Trophoblast cell (in vitro differentiated cells and primary cell): ENCODE data around the gene STIM1.

Experiments used
- DNase-seq, 2 donors: peaks; one replicate each; pipeline ENCODE4 v3.0.0-alpha.2; 2016
- H2AFZ ChIP-seq: 2 replicates; pipeline ENCODE4 v1.6.1; 2013; ENCODE audit warnings: low read length, moderate library complexity, mild to moderate bottlenecking; ENCODE audit not compliant: insufficient read depth, poor library complexity
- H2AK5ac ChIP-seq: 2 replicates; pipeline ENCODE4 v1.6.1; 2013; ENCODE audit warnings: mild to moderate bottlenecking, low read length
- H2BK120ac ChIP-seq: 2 replicates; pipeline ENCODE4 v1.6.1; 2013; ENCODE audit warnings: low read length, mild to moderate bottlenecking, moderate library complexity; ENCODE audit not compliant: insufficient read depth, poor library complexity
- H2BK12ac ChIP-seq: 2 replicates; pipeline ENCODE4 v1.6.1; 2013; ENCODE audit warnings: mild to moderate bottlenecking, low read length, moderate library complexity
- H2BK5ac ChIP-seq: 2 replicates; pipeline ENCODE4 v1.6.1; 2013; ENCODE audit warnings: low read length, low read depth, moderate library complexity, mild to moderate bottlenecking; ENCODE audit not compliant: poor library complexity
- H3K14ac ChIP-seq: 2 replicates; pipeline ENCODE4 v1.6.1; 2013; ENCODE audit warnings: mild to moderate bottlenecking, low read length
- H3K18ac ChIP-seq: 2 replicates; pipeline ENCODE4 v1.6.1; 2013; ENCODE audit warnings: mild to moderate bottlenecking, low read length
- H3K23ac ChIP-seq: 2 replicates; pipeline ENCODE4 v1.6.1; 2013; ENCODE audit warnings: low read length
- H3K27ac ChIP-seq: 2 replicates; pipeline ENCODE4 v1.5.1; 2013; ENCODE audit warnings: low read depth, mild to moderate bottlenecking, inconsistent platforms, low read length, moderate library complexity
- H3K27me3 ChIP-seq: 2 replicates; pipeline ENCODE4 v1.6.1; 2013; ENCODE audit warnings: inconsistent platforms, mild to moderate bottlenecking, low read length, moderate library complexity; ENCODE audit not compliant: insufficient read depth
- H3K36me3 ChIP-seq, 2 experiments: 1 replicate in 1 of 2; 2 replicates in 1 of 2; pipeline ENCODE4 v1.6.1; 2013; ENCODE audit warnings: low read length in 2 of 2, mild to moderate bottlenecking in 2 of 2, moderate library complexity in 1 of 2; ENCODE audit not compliant: insufficient read depth in 2 of 2, control insufficient read depth in 1 of 2
- H3K4ac ChIP-seq: 2 replicates; pipeline ENCODE4 v1.6.1; 2013; ENCODE audit warnings: low read depth, mild to moderate bottlenecking, low read length, moderate library complexity
- H3K4me1 ChIP-seq, 2 experiments: 1 replicate in 1 of 2; 2 replicates in 1 of 2; pipeline ENCODE4 v1.6.1; 2013; ENCODE audit warnings: low read length in 2 of 2, mild to moderate bottlenecking in 2 of 2, moderate library complexity in 1 of 2; ENCODE audit not compliant: insufficient read depth in 2 of 2, control insufficient read depth in 1 of 2
- H3K4me2 ChIP-seq: 2 replicates; pipeline ENCODE4 v1.6.1; 2013; ENCODE audit warnings: inconsistent platforms, mild to moderate bottlenecking, low read length, moderate library complexity
- H3K4me3 ChIP-seq: 2 replicates; pipeline ENCODE4 v1.5.1; 2013; ENCODE audit warnings: mild to moderate bottlenecking, low read depth, low read length, inconsistent platforms
- H3K79me1 ChIP-seq: one replicate; pipeline ENCODE4 v1.6.1; 2013; ENCODE audit warnings: low read length
- H3K79me2 ChIP-seq: 2 replicates; pipeline ENCODE4 v1.6.1; 2013; ENCODE audit warnings: low read length, mild to moderate bottlenecking; ENCODE audit not compliant: control insufficient read depth, insufficient read depth, poor library complexity
- H3K9ac ChIP-seq: 2 replicates; pipeline ENCODE4 v1.6.1; 2013; ENCODE audit warnings: mild to moderate bottlenecking, low read length
- H3K9me3 ChIP-seq: 2 replicates; pipeline ENCODE4 v1.6.1; 2013; ENCODE audit warnings: low read depth, mild to moderate bottlenecking, control low read depth, inconsistent platforms, low read length; ENCODE audit not compliant: insufficient read depth
- H4K12ac ChIP-seq: 2 replicates; pipeline ENCODE4 v1.6.1; 2013; ENCODE audit warnings: low read depth, mild to moderate bottlenecking, low read length, moderate library complexity
- H4K8ac ChIP-seq: 2 replicates; pipeline ENCODE4 v1.6.1; 2013; ENCODE audit warnings: low read depth, mild to moderate bottlenecking, low read length, moderate library complexity
- H4K91ac ChIP-seq: one replicate; pipeline ENCODE4 v1.6.1; 2013; ENCODE audit warnings: low read depth, mild to moderate bottlenecking, low read length, moderate library complexity
- WGBS: extraction: QIAGEN DNeasy Blood & Tissue Kit; methylation state at CpG from one replicate; pipeline ENCODE4 v1.1.7; 2013; ENCODE audit warnings: missing lambda C conversion rate; ENCODE audit not compliant: insufficient read length, insufficient coverage; ENCODE audit errors: extremely low coverage; 5-methylcytosine and 5-hydroxymethylcytosine counted together

Gene STIM1

DNA sequence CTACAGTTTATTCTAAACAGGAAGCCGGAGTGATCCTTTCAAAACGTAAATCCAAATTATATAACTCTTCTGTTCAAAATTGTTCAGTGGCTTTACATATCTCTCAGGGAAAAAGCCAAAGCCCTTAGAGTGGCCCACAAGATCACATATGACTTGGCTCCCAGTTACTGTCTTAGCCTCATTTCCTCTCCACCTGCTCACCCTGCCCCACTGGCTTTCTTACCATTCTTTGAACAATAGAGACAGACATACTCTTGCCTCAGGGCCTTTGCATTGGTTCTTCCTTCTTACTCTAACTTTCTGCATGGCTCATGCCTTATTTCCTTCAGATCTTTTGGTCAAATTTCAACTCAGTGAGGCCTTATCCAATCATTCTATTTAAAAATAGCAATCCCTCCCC is 52.1 kb downstream of the STIM1 start:
- Histone ChIP-seq H3K79me1 (peaks cover 2% of the 10 kb centered on the region), H3K36me3 (no peaks in the 10 kb centered on the region), H3K4me1 (peaks cover 3 to 18% of the 10 kb centered on the region in 2 experiments), H4K12ac (no peak overlapping the region), H2BK5ac (no peak overlapping the region), H3K4ac (no peak overlapping the region), H4K91ac (no peak overlapping the region), H4K8ac (no peak overlapping the region), H3K4me3 (no peak overlapping the region), H3K9me3 (no peaks in the 10 kb centered on the region), H3K9ac (no peak overlapping the region), H3K79me2 (no peaks in the 10 kb centered on the region), H2AK5ac (no peak overlapping the region), H2AFZ (no peak overlapping the region), H3K18ac (no peak overlapping the region), H3K4me2 (no peak overlapping the region), H2BK120ac (no peak overlapping the region), H3K14ac (no peak overlapping the region), H3K27ac (no peak overlapping the region), H2BK12ac (no peak overlapping the region), H3K27me3 (no peaks in the 10 kb centered on the region), H3K23ac (no peak overlapping the region)
- no CpG with 5 or more reads among the region's 2 CpGs for WGBS
- DNase-seq: peak in 1 of 2 donors; percentile 27

DNA sequence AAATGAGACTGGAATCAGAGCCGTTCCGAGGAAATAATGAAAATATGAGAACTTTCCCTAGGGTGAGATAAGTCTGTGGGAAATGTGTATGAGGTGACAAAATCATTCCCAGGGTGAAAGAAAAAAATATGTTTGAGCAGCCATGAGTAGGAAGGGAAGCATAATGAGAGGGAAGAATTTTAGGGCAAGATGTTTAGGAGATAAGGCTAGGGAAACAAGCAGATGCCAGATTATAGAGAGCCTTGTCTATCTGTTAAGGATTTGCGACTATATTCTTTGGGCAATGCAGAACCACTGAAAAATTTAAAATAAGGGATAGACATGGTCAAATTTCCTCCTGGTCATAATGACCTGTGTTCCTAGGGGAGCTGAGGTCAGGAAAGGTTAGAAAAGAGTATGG is 54.4 kb downstream of the STIM1 start:
- Histone ChIP-seq H3K27ac (no peak overlapping the region), H3K9me3 (no peaks in the 10 kb centered on the region), H2BK12ac (no peak overlapping the region), H2AK5ac (no peak overlapping the region), H3K4ac (no peak overlapping the region), H2AFZ (no peak overlapping the region), H3K9ac (no peak overlapping the region), H3K4me3 (no peak overlapping the region), H3K14ac (no peak overlapping the region), H3K79me1 (no peaks in the 10 kb centered on the region), H3K4me2 (no peak overlapping the region), H3K79me2 (no peaks in the 10 kb centered on the region), H3K27me3 (no peaks in the 10 kb centered on the region), H3K18ac (no peak overlapping the region), H3K36me3 (no peaks in the 10 kb centered on the region), H3K23ac (no peak overlapping the region), H4K8ac (no peak overlapping the region), H4K91ac (no peak overlapping the region), H2BK5ac (no peak overlapping the region), H3K4me1 (peaks cover 0 to 13% of the 10 kb centered on the region in 2 experiments), H2BK120ac (no peak overlapping the region), H4K12ac (no peak overlapping the region)
- no peak for DNase-seq
- no CpG with 5 or more reads among the region's 3 CpGs for WGBS

- Histone ChIP-seq H3K18ac (no peak overlapping the region), H3K9ac (no peak overlapping the region), H3K4me2 (no peak overlapping the region), H3K27me3 (no peaks in the 10 kb centered on the region), H4K12ac (no peak overlapping the region), H4K8ac (no peak overlapping the region), H3K14ac (no peak overlapping the region), H2AK5ac (no peak overlapping the region), H3K4me1 (peaks cover 0 to 2% of the 10 kb centered on the region in 2 experiments), H3K27ac (no peak overlapping the region), H2BK12ac (no peak overlapping the region), H2BK120ac (no peak overlapping the region), H3K36me3 (no peaks in the 10 kb centered on the region), H2BK5ac (no peak overlapping the region), H3K23ac (no peak overlapping the region), H3K9me3 (peaks cover under 1% of the 10 kb centered on the region), H3K79me2 (no peaks in the 10 kb centered on the region), H2AFZ (no peak overlapping the region), H3K4me3 (no peak overlapping the region), H3K4ac (no peak overlapping the region), H3K79me1 (no peaks in the 10 kb centered on the region), H4K91ac (no peak overlapping the region)
- no CpG with 5 or more reads among the region's 3 CpGs for WGBS
- no peak for DNase-seq
Measured at GRCh38 chr11:3911908-3912505, 56.5 kb downstream of the STIM1 start.

- Histone ChIP-seq H3K14ac (no peak overlapping the region), H2AFZ (no peak overlapping the region), H3K9ac (no peak overlapping the region), H3K36me3 (no peaks in the 10 kb centered on the region), H3K4me1 (no peaks in the 10 kb centered on the region), H3K4ac (no peak overlapping the region), H3K79me1 (no peaks in the 10 kb centered on the region), H2BK12ac (no peak overlapping the region), H3K18ac (no peak overlapping the region), H3K4me3 (no peak overlapping the region), H4K8ac (no peak overlapping the region), H3K27ac (no peak overlapping the region), H3K79me2 (no peaks in the 10 kb centered on the region), H2BK120ac (no peak overlapping the region), H4K12ac (no peak overlapping the region), H3K27me3 (no peaks in the 10 kb centered on the region), H3K9me3 (peaks cover 1% of the 10 kb centered on the region), H2AK5ac (no peak overlapping the region), H4K91ac (no peak overlapping the region), H3K4me2 (no peak overlapping the region), H3K23ac (no peak overlapping the region), H2BK5ac (no peak overlapping the region)
- WGBS: no CpG with 5 or more reads among the region's 5 CpGs
- DNase-seq: no peak
Measured at GRCh38 chr11:3913921-3914320, 58.5 kb downstream of the STIM1 start.
